Urothelium cell line (cell line): ENCODE results near the gene BARX1.

ENCODE experiments used
- DNase-seq: peaks from one replicate; pipeline ENCODE4 v3.0.0; 2011; ENCODE audit warnings: low spot score, mixed read lengths
- FAIRE-seq: peaks from 2 replicates; lab custom pipeline; 2011; peaks lifted over from hg19 to GRCh38; lab: Jason Lieb, UNC

BARX1 gene

GRCh38 chr9:93902780-93903655 lies 52.1 kb downstream of the BARX1 start:
- DNase-seq (no peak), FAIRE-seq (no peak)

- DNase-seq (no peak), FAIRE-seq (no peak)
Observed at GRCh38 chr9:93902051-93902779, 52.9 kb downstream of the BARX1 start.
